Keratinocyte (primary cell): ENCODE data around the gene SCNN1G.

ENCODE experiments used
- CTCF ChIP-seq, 3 experiments: IDR thresholded peaks in 1 of 3; conservative IDR thresholded peaks in 1 of 3; optimal IDR thresholded peaks in 1 of 3; 2 replicates in 2 of 3; 3 replicates in 1 of 3; pipeline versions ENCODE3 to v1.5.1; 2011; ENCODE audit warnings: low read length in 3 of 3, mild to moderate bottlenecking in 3 of 3, moderate library complexity in 2 of 3, control low read depth in 1 of 3, inconsistent platforms in 1 of 3; ENCODE audit not compliant: insufficient read depth in 2 of 3; ENCODE audit errors: extremely low read depth in 1 of 3
- EZH2 ChIP-seq: IDR thresholded peaks from one replicate; pipeline ENCODE4 v1.6.1; 2012; ENCODE audit warnings: inconsistent platforms, mild to moderate bottlenecking, low read length, moderate library complexity

GRCh38 chr16:23257682-23258081 is 75.1 kb downstream of the SCNN1G start:
- TF ChIP-seq CTCF (optimal IDR thresholded peaks at IDR 0.05 in 1 of 3, IDR thresholded peaks at IDR 0.05 in 1 of 3, conservative IDR thresholded peaks at IDR 0.05 in 1 of 3; ENCODE audit: extremely low read depth in 1 of 3, insufficient read depth in 2 of 3, low read length in 3 of 3), result no peak
- no peak for TF ChIP-seq EZH2
